A549 treated with AZD9567 at 1 μM for 4 hours (cell line): ENCODE results near the gene NFYB. TPM values are rescaled to one million over a fixed set of nuclear protein-coding genes. Genes with fewer than 3 reads are reported as not detected.

Experiments
- total RNA-seq: library from RNA; stranded (reverse); fragments of 200-300 nt; extraction: Qiagen RNA extraction; gene quantifications from 5 replicates; pipeline ENCODE4 v1.2.3, GENCODE V29; 2022; ENCODE audit not compliant: insufficient read depth

Gene NFYB
- total RNA-seq, result 20.7 to 25.5 TPM (median 23.0 TPM) in 5 replicates

GRCh38 chr12:104137902-104138796 is at the start of gene NFYB:
Gene NFYB (minus strand): TSS chr12:104138210. CDS start chr12:104135453, 2,757 bp downstream.

Other genes starting within 250 kb of the NFYB start
- 531 to 645 TPM (median 590 TPM) in 5 replicates for gene HSP90B1, start 207.8 kb downstream of the NFYB start, total RNA-seq
- 24.9 to 39.7 TPM (median 29.0 TPM) in 5 replicates for gene TDG, start 172.3 kb downstream of the NFYB start, total RNA-seq
- 0.19 to 0.48 TPM (median 0.35 TPM) in 4 of 5 replicates, not detected in the other for gene GLT8D2, start 88.0 kb downstream of the NFYB start, total RNA-seq
- gene HCFC2, start 73.7 kb downstream of the NFYB start, total RNA-seq, result 3.9 to 7.2 TPM (median 5.6 TPM) in 5 replicates
- gene TXNRD1, start 77.6 kb upstream of the NFYB start, total RNA-seq, result 787 to 1,060 TPM (median 847 TPM) in 5 replicates
- gene EID3, start 165.5 kb upstream of the NFYB start, total RNA-seq, result 4.3 to 7.3 TPM (median 6.1 TPM) in 5 replicates